Vagina (tissue), 2 donors: ENCODE data around the gene TACC3. TPM values are rescaled to one million over a fixed set of nuclear protein-coding genes. Genes with fewer than 3 reads are reported as not detected.

Experiments
- DNase-seq, 2 donors: peaks; one replicate each; pipeline ENCODE4 v3.0.0-alpha.2; 2017; ENCODE audit errors: extremely low spot score in 2 of 2
- H3K27ac ChIP-seq: fragments of 200-600 bp; sonication (generic); one replicate; pipeline ENCODE4 v1.5.1; 2019
- H3K27me3 ChIP-seq: fragments of 200-600 bp; sonication (generic); one replicate; pipeline ENCODE4 v1.5.1; 2019
- H3K36me3 ChIP-seq, 2 donors: fragments of 200-600 bp; sonication (generic); one replicate each; pipeline ENCODE4 v1.5.1; 2017 to 2019
- H3K4me1 ChIP-seq: fragments of 200-600 bp; sonication (generic); one replicate; pipeline ENCODE4 v1.5.1; 2019
- H3K4me3 ChIP-seq, 2 donors: fragments of 200-600 bp; sonication (generic); 1 replicate in 1 of 2; 2 replicates in 1 of 2; pipeline ENCODE4 v1.5.1; 2016 to 2019
- H3K9me3 ChIP-seq: fragments of 200-600 bp; sonication (generic); one replicate; pipeline ENCODE4 v1.5.1; 2019
- CTCF ChIP-seq, 3 experiments: fragments of 450-650 bp in 2 of 3; fragments of 200-600 bp in 1 of 3; sonication (generic) in 1 of 3; IDR thresholded peaks; one replicate each; pipeline ENCODE4 v1.5.1; 2017 to 2019; ENCODE audit warnings: antibody characterized with exemption in 3 of 3, mild to moderate bottlenecking in 2 of 3, moderate library complexity in 2 of 3
- POLR2A ChIP-seq, 2 donors: fragments of 450-650 bp; IDR thresholded peaks; one replicate each; pipeline ENCODE4 v1.6.1; 2017; ENCODE audit warnings: antibody characterized with exemption in 2 of 2, mild to moderate bottlenecking in 2 of 2, moderate library complexity in 2 of 2
- POLR2AphosphoS5 ChIP-seq, 2 donors: sonication (generic); formaldehyde crosslinking; IDR thresholded peaks; one replicate each; pipeline ENCODE4 v1.9.0; 2017; ENCODE audit warnings: antibody characterized with exemption in 2 of 2, mild to moderate bottlenecking in 2 of 2, low read depth in 1 of 2; ENCODE audit not compliant: insufficient read depth in 1 of 2
- intact Hi-C: fragments of 100-400 bp; cut with DNase I; formaldehyde crosslinking; loops from one replicate; pipeline ENCODE4 v1.15.1; 2023
- total RNA-seq: library from RNA; depleted of rRNA; stranded (reverse); fragments of >200 nt; gene quantifications from one replicate; pipeline ENCODE4 v1.2.3, GENCODE V29; 2016

The TACC3 gene
- total RNA-seq, 1 donor from 2014 or later, result 16.0 TPM

DNA sequence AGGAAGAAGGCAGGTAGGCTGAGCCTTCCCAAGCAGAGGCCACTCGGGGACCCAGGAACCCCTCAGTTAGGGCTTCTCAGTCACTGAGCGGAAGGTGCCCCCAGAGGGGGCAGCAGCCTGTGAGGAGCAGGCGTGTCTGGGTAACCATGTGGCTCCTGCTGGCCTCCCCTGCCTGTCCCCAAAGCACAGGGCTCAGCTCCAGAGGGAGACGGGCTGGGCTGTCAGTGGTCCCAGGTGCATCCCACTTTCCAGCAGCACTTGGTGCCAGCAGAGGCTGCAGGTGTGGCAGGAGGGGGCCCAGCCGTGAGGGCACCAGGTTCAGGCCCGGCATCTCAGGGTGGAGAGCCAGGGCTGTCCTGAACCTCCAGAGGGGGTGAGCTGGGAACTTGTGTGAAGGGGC is 22.7 kb downstream of the TACC3 start:
- TF ChIP-seq POLR2AphosphoS5 (IDR thresholded peaks at IDR 0.05; ENCODE audit: insufficient read depth in 1 of 2, low read depth in 1 of 2) (no peak), CTCF (IDR thresholded peaks at IDR 0.05) (no peak), POLR2A (IDR thresholded peaks at IDR 0.05) (no peak)

GRCh38 chr4:1744552-1744951 is 23.2 kb downstream of the TACC3 start:
- no peaks in the 10 kb centered on the region for H3K27me3 ChIP-seq
- intact Hi-C loops, result no loop called here
- H3K4me3 ChIP-seq, result no peak overlapping the region
- TF ChIP-seq POLR2AphosphoS5 (IDR thresholded peaks at IDR 0.05; ENCODE audit: insufficient read depth in 1 of 2, low read depth in 1 of 2), result no peak
- no peak for TF ChIP-seq POLR2A (IDR thresholded peaks at IDR 0.05)
- no peak for TF ChIP-seq CTCF (IDR thresholded peaks at IDR 0.05)
- no peak for DNase-seq
- H3K36me3 ChIP-seq, result no peaks in the 10 kb centered on the region
- H3K4me1 ChIP-seq, result peaks cover 8% of the 10 kb centered on the region
- no peak overlapping the region for H3K27ac ChIP-seq
- H3K9me3 ChIP-seq, result no peaks in the 10 kb centered on the region

More for the DNA sequence above, 22.7 kb downstream of the TACC3 start:
- Histone ChIP-seq H3K4me3 (no peak overlapping the region), H3K9me3 (no peaks in the 10 kb centered on the region), H3K27ac (no peak overlapping the region), H3K36me3 (peaks cover 0 to 5% of the 10 kb centered on the region in 2 donors), H3K4me1 (peaks cover 8% of the 10 kb centered on the region), H3K27me3 (no peaks in the 10 kb centered on the region)
- intact Hi-C loops, result no loop called here
- no peak for DNase-seq

DNA sequence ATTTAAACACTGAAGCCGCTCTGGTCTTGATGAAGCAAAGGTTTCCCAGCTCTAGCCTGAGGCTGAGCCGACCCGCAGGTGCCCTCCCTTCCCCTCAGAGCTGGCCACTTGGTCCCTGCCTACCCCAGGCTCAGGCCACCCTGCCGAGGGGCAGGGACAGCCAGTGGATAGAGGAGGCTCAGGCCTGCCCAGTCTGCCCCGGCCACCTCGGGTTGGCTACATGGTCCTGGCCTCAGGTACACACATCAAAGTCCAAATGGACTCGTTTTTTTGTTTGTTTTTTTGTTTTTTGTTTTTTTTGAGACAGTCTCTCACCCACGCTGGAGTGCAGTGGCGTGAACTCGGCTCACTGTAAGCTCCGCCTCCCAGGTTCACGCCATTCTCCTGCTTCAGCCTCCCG is 23.8 kb downstream of the TACC3 start:
- DNase-seq, result no peak
- H3K9me3 ChIP-seq, result no peaks in the 10 kb centered on the region
- TF ChIP-seq CTCF (IDR thresholded peaks at IDR 0.05) (no peak), POLR2AphosphoS5 (IDR thresholded peaks at IDR 0.05; ENCODE audit: insufficient read depth in 1 of 2, low read depth in 1 of 2) (no peak), POLR2A (IDR thresholded peaks at IDR 0.05) (no peak)
- H3K27ac ChIP-seq, result no peak overlapping the region
- peaks cover 8% of the 10 kb centered on the region for H3K4me1 ChIP-seq
- H3K27me3 ChIP-seq, result no peaks in the 10 kb centered on the region
- intact Hi-C loops, result loop anchor here (5.0 kb wide), 1 partner anchor 62 kb away; no protein-coding TSS in a partner anchor
- no peaks in the 10 kb centered on the region for H3K36me3 ChIP-seq
- no peak overlapping the region for H3K4me3 ChIP-seq

GRCh38 chr4:1745697-1746096 is 24.4 kb downstream of the TACC3 start:
- Histone ChIP-seq H3K36me3 (no peaks in the 10 kb centered on the region), H3K27me3 (no peaks in the 10 kb centered on the region), H3K9me3 (no peaks in the 10 kb centered on the region), H3K27ac (no peak overlapping the region), H3K4me3 (no peak overlapping the region), H3K4me1 (peaks cover 8% of the 10 kb centered on the region)
- no peak for TF ChIP-seq POLR2AphosphoS5 (IDR thresholded peaks at IDR 0.05; ENCODE audit: insufficient read depth in 1 of 2, low read depth in 1 of 2)
- no peak for TF ChIP-seq CTCF (IDR thresholded peaks at IDR 0.05)
- no peak for TF ChIP-seq POLR2A (IDR thresholded peaks at IDR 0.05)
- no peak for DNase-seq
- intact Hi-C loops, result loop anchor here (5.0 kb wide), 1 partner anchor 62 kb away; no protein-coding TSS in a partner anchor

DNA sequence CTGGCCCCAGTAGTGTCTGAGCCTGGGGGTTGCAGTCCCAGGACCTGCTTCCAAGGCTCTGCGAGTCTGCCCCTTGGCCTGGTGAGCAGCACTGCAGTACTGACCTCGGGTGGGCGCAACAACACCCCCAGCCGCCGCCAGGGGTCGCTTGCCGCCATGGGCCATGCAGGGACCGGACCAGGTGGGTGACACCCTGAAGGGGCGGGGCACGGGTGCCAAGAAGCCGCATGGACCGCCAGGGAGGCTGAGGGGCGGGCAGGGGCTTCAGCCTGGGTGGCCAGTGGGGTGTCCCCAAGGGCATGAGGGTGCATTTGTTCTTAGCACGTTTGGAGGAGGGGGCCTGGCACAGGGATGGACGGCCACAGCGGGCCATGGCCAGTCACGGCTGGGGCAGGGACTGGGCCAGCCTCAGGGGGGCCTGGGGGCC is 25.0 kb downstream of the TACC3 start:
- no peaks in the 10 kb centered on the region for H3K36me3 ChIP-seq
- H3K27ac ChIP-seq, result no peak overlapping the region
- no peak overlapping the region for H3K4me3 ChIP-seq
- H3K27me3 ChIP-seq, result no peaks in the 10 kb centered on the region
- H3K4me1 ChIP-seq, result peaks cover 14% of the 10 kb centered on the region
- no peak for DNase-seq
- no peaks in the 10 kb centered on the region for H3K9me3 ChIP-seq
- TF ChIP-seq POLR2AphosphoS5 (IDR thresholded peaks at IDR 0.05; ENCODE audit: insufficient read depth in 1 of 2, low read depth in 1 of 2), result no peak
- TF ChIP-seq CTCF (IDR thresholded peaks at IDR 0.05), result peak in 2 of 3 experiments; percentile 48 to 60
- intact Hi-C loops, result loop anchor here (5.0 kb wide), 1 partner anchor 61 kb away; no protein-coding TSS in a partner anchor
